H1 (cell line): ENCODE measurements around the gene APMAP. TPM values are rescaled to one million over a fixed set of nuclear protein-coding genes. Genes with fewer than 3 reads are reported as not detected.

Experiments used
- CTCF ChIA-PET: fragments of 300-600 bp; sonication (Branson Sonifier 250); formaldehyde crosslinking; loops from one replicate; lab custom pipeline; 2021; ENCODE audit not compliant: partially characterized antibody; lab: Charles Lee
- POLR2A ChIA-PET: fragments of 300-600 bp; sonication (Branson Sonifier 250); formaldehyde crosslinking; loops from one replicate; lab custom pipeline; 2021; ENCODE audit warnings: inconsistent platforms; ENCODE audit not compliant: partially characterized antibody; lab: Charles Lee
- DNase-seq, 2 experiments: peaks; one replicate each; pipeline versions ENCODE4 v3.0.0 to v3.0.0-alpha.2; 2010 to 2022; ENCODE audit warnings: low spot score in 2 of 2, low read depth in 1 of 2, mixed read lengths in 1 of 2
- FAIRE-seq: peaks from 2 replicates; lab custom pipeline; 2011; peaks lifted over from hg19 to GRCh38; lab: Jason Lieb, UNC
- H2AFZ ChIP-seq: 2 replicates; pipeline ENCODE4 v1.8.1; 2012; ENCODE audit warnings: low read length, inconsistent platforms
- H2AK5ac ChIP-seq: 2 replicates; pipeline ENCODE4 v1.6.1; 2013; ENCODE audit warnings: low read depth, low read length
- H2BK120ac ChIP-seq: replicated peaks from 2 replicates; pipeline ENCODE3; 2013; ENCODE audit warnings: low read depth, low read length, inconsistent platforms
- H2BK12ac ChIP-seq: 2 replicates; pipeline ENCODE4 v1.6.1; 2013; ENCODE audit warnings: low read depth, low read length
- H2BK15ac ChIP-seq: 2 replicates; pipeline ENCODE4 v1.6.1; 2013; ENCODE audit warnings: low read length
- H2BK20ac ChIP-seq: 2 replicates; pipeline ENCODE4 v1.6.1; 2013; ENCODE audit warnings: low read length
- H2BK5ac ChIP-seq: 2 replicates; pipeline ENCODE4 v1.6.1; 2013; ENCODE audit warnings: low read depth, low read length
- H3K14ac ChIP-seq: 2 replicates; pipeline ENCODE4 v1.6.1; 2013; ENCODE audit warnings: inconsistent platforms; ENCODE audit not compliant: insufficient read length
- H3K18ac ChIP-seq: 2 replicates; pipeline ENCODE4 v1.6.1; 2013; ENCODE audit warnings: low read length; ENCODE audit errors: extremely low read depth
- H3K23ac ChIP-seq: 2 replicates; pipeline ENCODE4 v1.6.1; 2013; ENCODE audit warnings: inconsistent platforms; ENCODE audit not compliant: insufficient read length
- H3K23me2 ChIP-seq: 2 replicates; pipeline ENCODE4 v1.6.1; 2013; ENCODE audit warnings: low read depth, low read length
- H3K27ac ChIP-seq: 2 replicates; pipeline ENCODE4 v1.6.1; 2011; ENCODE audit warnings: low read depth, low read length, inconsistent platforms
- H3K27me3 ChIP-seq, 4 experiments: replicated peaks in 1 of 4; 1 replicate in 1 of 4; 2 replicates in 3 of 4; pipeline versions ENCODE4 v1.6.1 to v1.8.1; 2011 to 2013; ENCODE audit warnings: low read length in 3 of 4, mild to moderate bottlenecking in 3 of 4, inconsistent platforms in 2 of 4, mixed read lengths in 2 of 4, moderate library complexity in 1 of 4; ENCODE audit not compliant: control insufficient read depth in 3 of 4, insufficient read depth in 3 of 4; ENCODE audit errors: extremely low read depth in 1 of 4
- H3K36me3 ChIP-seq, 4 experiments: 2 replicates each; pipeline versions ENCODE4 v1.6.1 to v1.8.1; 2011 to 2013; ENCODE audit warnings: mild to moderate bottlenecking in 4 of 4, low read length in 3 of 4, moderate library complexity in 2 of 4, control low read depth in 1 of 4, inconsistent platforms in 1 of 4; ENCODE audit not compliant: insufficient read depth in 4 of 4, control insufficient read depth in 2 of 4
- H3K4ac ChIP-seq: replicated peaks from 2 replicates; pipeline ENCODE3; 2013; ENCODE audit warnings: low read length, low read depth, mixed read lengths, inconsistent platforms; ENCODE audit not compliant: insufficient read length
- H3K4me1 ChIP-seq, 4 experiments: replicated peaks in 1 of 4; 1 replicate in 1 of 4; 2 replicates in 3 of 4; pipeline versions ENCODE4 v1.6.1 to v1.8.1; 2011 to 2013; ENCODE audit warnings: low read length in 3 of 4, inconsistent platforms in 2 of 4, mixed read lengths in 1 of 4; ENCODE audit not compliant: insufficient read depth in 4 of 4, control insufficient read depth in 3 of 4
- H3K4me2 ChIP-seq, 2 experiments: 2 replicates each; pipeline versions ENCODE4 v1.6.1 to v1.8.1; 2011 to 2013; ENCODE audit warnings: low read depth in 2 of 2, low read length in 2 of 2, control low read depth in 1 of 2, inconsistent platforms in 1 of 2, mild to moderate bottlenecking in 1 of 2; ENCODE audit not compliant: insufficient read depth in 1 of 2
- H3K4me3 ChIP-seq, 4 experiments: fragments of 200-600, 300-600 bp in 1 of 4; sonication (generic), shearing (Covaris generic), sonication (Bioruptor Twin) in 1 of 4; 2 replicates each; pipeline versions ENCODE4 v1.5.1 to v1.8.1; 2011 to 2016; ENCODE audit warnings: low read length in 4 of 4, low read depth in 3 of 4, control low read depth in 2 of 4, inconsistent platforms in 2 of 4, mild to moderate bottlenecking in 2 of 4, mixed read lengths in 1 of 4, moderate library complexity in 1 of 4; ENCODE audit not compliant: insufficient read depth in 2 of 4; ENCODE audit errors: extremely low read depth in 1 of 4
- H3K56ac ChIP-seq: replicated peaks from 2 replicates; pipeline ENCODE3; 2013; ENCODE audit warnings: low read depth, mild to moderate bottlenecking, mixed read lengths, low read length, inconsistent platforms; ENCODE audit not compliant: insufficient read length
- H3K79me1 ChIP-seq: 2 replicates; pipeline ENCODE4 v1.6.1; 2013; ENCODE audit warnings: low read depth, low read length, control low read depth
- H3K79me2 ChIP-seq, 2 experiments: 2 replicates each; pipeline versions ENCODE4 v1.6.1 to v1.8.1; 2012 to 2013; ENCODE audit warnings: low read length in 2 of 2, mild to moderate bottlenecking in 2 of 2, inconsistent platforms in 1 of 2; ENCODE audit not compliant: insufficient read depth in 2 of 2, control insufficient read depth in 1 of 2
- H3K9ac ChIP-seq, 4 experiments: replicated peaks in 1 of 4; 1 replicate in 1 of 4; 2 replicates in 3 of 4; pipeline versions ENCODE4 v1.6.1 to v1.8.1; 2011 to 2013; ENCODE audit warnings: low read depth in 3 of 4, low read length in 3 of 4, control low read depth in 2 of 4, mild to moderate bottlenecking in 2 of 4, moderate library complexity in 2 of 4, inconsistent platforms in 1 of 4; ENCODE audit errors: extremely low read depth in 1 of 4
- H3K9me3 ChIP-seq, 2 experiments: 2 replicates each; pipeline versions ENCODE4 v1.6.1 to v1.8.1; 2012 to 2013; ENCODE audit warnings: mild to moderate bottlenecking in 2 of 2, moderate library complexity in 2 of 2, control low read depth in 1 of 2, inconsistent platforms in 1 of 2, low read depth in 1 of 2, low read length in 1 of 2, mixed read lengths in 1 of 2; ENCODE audit not compliant: insufficient read depth in 2 of 2
- H4K20me1 ChIP-seq, 2 experiments: replicated peaks in 1 of 2; 2 replicates each; pipeline versions ENCODE3 to v1.8.1; 2011 to 2013; ENCODE audit warnings: inconsistent platforms in 2 of 2, low read length in 2 of 2, mild to moderate bottlenecking in 1 of 2; ENCODE audit not compliant: insufficient read depth in 2 of 2, control insufficient read depth in 1 of 2
- H4K5ac ChIP-seq: 2 replicates; pipeline ENCODE4 v1.6.1; 2013; ENCODE audit warnings: low read length, low read depth, mixed read lengths, inconsistent platforms; ENCODE audit not compliant: insufficient read length
- H4K8ac ChIP-seq: 2 replicates; pipeline ENCODE4 v1.8.0; 2013; ENCODE audit warnings: mild to moderate bottlenecking, moderate library complexity, low read length, inconsistent platforms; ENCODE audit not compliant: insufficient read depth; ENCODE audit errors: extremely low read depth
- H4K91ac ChIP-seq: replicated peaks from 2 replicates; pipeline ENCODE3; 2013; ENCODE audit warnings: low read length, mixed read lengths, inconsistent platforms; ENCODE audit not compliant: insufficient read length
- CEBPB ChIP-seq: IDR thresholded peaks from 2 replicates; pipeline ENCODE4 v1.6.1; 2012; ENCODE audit warnings: low read depth, low read length
- EGR1 ChIP-seq: IDR thresholded peaks from 2 replicates; pipeline ENCODE4 v1.6.1; 2011; ENCODE audit warnings: low read depth, low read length, borderline replicate concordance
- EZH2 ChIP-seq: fragments of 200-600 bp; sonication (generic); IDR thresholded peaks from 2 replicates; pipeline ENCODE4 v1.7.1; 2012; ENCODE audit warnings: low read depth, mild to moderate bottlenecking, moderate library complexity, low read length, inconsistent platforms; ENCODE audit not compliant: severe bottlenecking
- GTF2F1 ChIP-seq: IDR thresholded peaks from 2 replicates; pipeline ENCODE4 v1.6.1; 2012; ENCODE audit warnings: low read depth, low read length, improper control_type of control experiment, borderline replicate concordance
- HDAC2 ChIP-seq, 2 experiments: fragments of 300-600 bp in 1 of 2; sonication (generic) in 1 of 2; IDR thresholded peaks; 2 replicates each; pipeline ENCODE4 v1.6.1; 2011 to 2012; ENCODE audit warnings: low read depth in 2 of 2, low read length in 2 of 2, mild to moderate bottlenecking in 2 of 2, moderate library complexity in 2 of 2, borderline replicate concordance in 1 of 2, inconsistent platforms in 1 of 2
- HDAC6 ChIP-seq: IDR thresholded peaks from one replicate; pipeline ENCODE4 v1.7.1; 2012; ENCODE audit warnings: low read depth, mild to moderate bottlenecking, inconsistent platforms, low read length, moderate library complexity
- MAFK ChIP-seq: IDR thresholded peaks from 2 replicates; pipeline ENCODE4 v1.6.1; 2012; ENCODE audit warnings: low read depth, mild to moderate bottlenecking, improper control_type of control experiment, low read length
- NRF1 ChIP-seq: IDR thresholded peaks from 2 replicates; pipeline ENCODE4 v1.6.1; 2011; ENCODE audit warnings: mild to moderate bottlenecking, low read depth, low read length, improper control_type of control experiment
- POLR2A ChIP-seq, 2 experiments: IDR thresholded peaks; 1 replicate in 1 of 2; 2 replicates in 1 of 2; pipeline ENCODE4 v1.6.1; 2011; ENCODE audit warnings: low read depth in 2 of 2, low read length in 2 of 2, mild to moderate bottlenecking in 2 of 2; ENCODE audit errors: control extremely low read depth in 1 of 2
- POLR2AphosphoS5 ChIP-seq: IDR thresholded peaks from 2 replicates; pipeline ENCODE4 v1.6.1; 2011; ENCODE audit warnings: low read depth, low read length
- SUZ12 ChIP-seq: fragments of 200-600 bp; sonication (generic); IDR thresholded peaks from 2 replicates; pipeline ENCODE4 v1.6.1; 2012; ENCODE audit warnings: mild to moderate bottlenecking, inconsistent platforms, low read length, moderate library complexity, mixed read lengths
- WGBS, 2 experiments: shearing (Covaris generic) in 1 of 2; methylation state at CpG; one replicate each; pipeline versions ENCODE4 v1.1.6 to v1.1.7; 2013 to 2015; ENCODE audit warnings: low lambda C conversion rate in 2 of 2, mixed read lengths in 2 of 2, inconsistent platforms in 1 of 2, low coverage in 1 of 2, missing lambda C conversion rate in 1 of 2; ENCODE audit not compliant: insufficient replicate concordance in 2 of 2, insufficient coverage in 1 of 2, insufficient read length in 1 of 2; ENCODE audit errors: extremely low coverage in 1 of 2, missing lambda C conversion rate in 1 of 2; 5-methylcytosine and 5-hydroxymethylcytosine counted together
- polyA plus RNA-seq, 7 experiments: library from polyadenylated mRNA; depleted of rRNA in 3 of 7; stranded (reverse) in 5 of 7; unstranded in 2 of 7; fragments of >200 nt in 5 of 7; fragments of 200-250 nt in 2 of 7; gene quantifications; 1 replicate in 5 of 7; 2 replicates in 1 of 7; 4 replicates in 1 of 7; pipeline versions ENCODE4 v1.2.1 to v1.2.3, GENCODE V29; 2011 to 2013; ENCODE audit warnings: missing spikeins in 2 of 7, mixed read lengths in 2 of 7
- total RNA-seq: library from RNA; stranded (reverse); fragmentation: NEBNext Ultra II Directional; extraction: Animal tissue kit (Norgen Biotek cat#: 25700); gene quantifications from 2 replicates; pipeline ENCODE4 v1.2.1, GENCODE V29; 2021
- TF ChIP-seq, protein P1 (sequence below), 3 experiments: IDR thresholded peaks; 1 replicate in 2 of 3; 2 replicates in 1 of 3; pipeline versions ENCODE4 v1.5.1 to v1.6.1; 2011; ENCODE audit warnings: low read length in 3 of 3, mild to moderate bottlenecking in 3 of 3, inconsistent platforms in 2 of 3, low read depth in 1 of 3, moderate library complexity in 1 of 3; ENCODE audit not compliant: insufficient read depth in 1 of 3; ENCODE audit errors: control extremely low read depth in 1 of 3

Gene APMAP
- total and polyA plus RNA-seq, 2 of the 8 experiments (the other 6 are each of a cell fraction or from before 2014, with no cell fraction given) = 31.3 to 66.0 TPM

DNA sequence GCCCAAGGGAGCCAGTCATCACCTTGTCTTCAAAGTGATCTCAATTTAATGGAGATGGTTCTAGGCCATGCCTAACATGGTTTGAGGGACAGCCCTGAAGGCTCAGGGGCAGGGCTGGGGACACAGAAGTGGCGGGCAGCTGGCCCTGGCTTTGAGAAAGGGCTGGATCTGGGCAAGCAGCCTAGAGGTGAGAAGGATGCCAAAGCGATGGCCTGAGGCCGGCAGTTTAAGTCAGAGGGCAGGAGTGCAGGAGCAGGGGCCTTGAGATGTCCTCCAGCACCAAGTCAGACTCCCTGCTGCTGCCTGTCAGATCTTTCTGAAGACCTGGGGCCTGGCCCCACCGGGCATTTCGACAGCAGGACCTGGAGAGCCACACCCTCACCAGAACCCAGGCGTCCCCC is 28.4 kb upstream of the APMAP start:
- no peaks in the 10 kb centered on the region for H3K27me3 ChIP-seq
- H2BK12ac ChIP-seq = peak overlapping the region; percentile 50; the same call in 1 of the 2 replicates
- H3K79me2 ChIP-seq = no peaks in the 10 kb centered on the region
- ChIA-PET POLR2A (interaction anchor here (1.1 kb wide), 1 partner anchor 13 kb away, joined by 4 read pairs; no protein-coding TSS in a partner anchor), CTCF (interaction anchor here (0.5 to 1.6 kb wide), 3 partner anchors 45 to 571 kb away, joined by 3 to 5 read pairs (median 5); no protein-coding TSS in a partner anchor)
- H4K5ac ChIP-seq = no peak overlapping the region
- no peak overlapping the region for H3K27ac ChIP-seq
- H3K4me1 ChIP-seq = peaks cover 0 to 7% (median 6%) of the 10 kb centered on the region in 4 experiments; a peak in 4 of 7 replicates
- no peaks in the 10 kb centered on the region for H4K20me1 ChIP-seq
- no peak overlapping the region for H2BK15ac ChIP-seq
- no peak overlapping the region for H2AK5ac ChIP-seq
- FAIRE-seq (no peak), DNase-seq (no peak)
- no peaks in the 10 kb centered on the region for H3K9me3 ChIP-seq
- no peak overlapping the region for H3K56ac ChIP-seq
- no peak overlapping the region for H2BK5ac ChIP-seq
- H4K91ac ChIP-seq = no peak overlapping the region
- H4K8ac ChIP-seq = no peak overlapping the region
- 88% methylated on average over 6 of the region's 6 CpGs; no CpG with 5 or more reads in 1 of the 2 experiments for WGBS, 2 experiments
- no peak overlapping the region for H3K23ac ChIP-seq
- no peaks in the 10 kb centered on the region for H3K79me1 ChIP-seq
- no peak overlapping the region for H2BK120ac ChIP-seq
- no peak overlapping the region for H3K4me2 ChIP-seq
- H3K4me3 ChIP-seq = no peak overlapping the region
- no peak overlapping the region for H2AFZ ChIP-seq
- H3K36me3 ChIP-seq = no peaks in the 10 kb centered on the region
- H3K4ac ChIP-seq = no peak overlapping the region
- no peak overlapping the region for H2BK20ac ChIP-seq
- no peaks in the 10 kb centered on the region; the same call in 1 of the 2 replicates for H3K23me2 ChIP-seq
- no peak overlapping the region for H3K18ac ChIP-seq
- no peak overlapping the region for H3K9ac ChIP-seq
- H3K14ac ChIP-seq = no peak overlapping the region
- TF ChIP-seq SUZ12 (no peak), EGR1 (no peak), NRF1 (no peak), CEBPB (no peak), EZH2 (no peak), POLR2AphosphoS5 (no peak), GTF2F1 (no peak), HDAC2 (IDR thresholded peaks at IDR 0.05; ENCODE audit: borderline replicate concordance in 1 of 2, low read depth in 2 of 2, low read length in 2 of 2) (no peak), POLR2A (IDR thresholded peaks at IDR 0.05; ENCODE audit: control extremely low read depth in 1 of 2, low read depth in 2 of 2, low read length in 2 of 2) (no peak), HDAC6 (no peak), MAFK (no peak)
- TF ChIP-seq, protein P1, sequence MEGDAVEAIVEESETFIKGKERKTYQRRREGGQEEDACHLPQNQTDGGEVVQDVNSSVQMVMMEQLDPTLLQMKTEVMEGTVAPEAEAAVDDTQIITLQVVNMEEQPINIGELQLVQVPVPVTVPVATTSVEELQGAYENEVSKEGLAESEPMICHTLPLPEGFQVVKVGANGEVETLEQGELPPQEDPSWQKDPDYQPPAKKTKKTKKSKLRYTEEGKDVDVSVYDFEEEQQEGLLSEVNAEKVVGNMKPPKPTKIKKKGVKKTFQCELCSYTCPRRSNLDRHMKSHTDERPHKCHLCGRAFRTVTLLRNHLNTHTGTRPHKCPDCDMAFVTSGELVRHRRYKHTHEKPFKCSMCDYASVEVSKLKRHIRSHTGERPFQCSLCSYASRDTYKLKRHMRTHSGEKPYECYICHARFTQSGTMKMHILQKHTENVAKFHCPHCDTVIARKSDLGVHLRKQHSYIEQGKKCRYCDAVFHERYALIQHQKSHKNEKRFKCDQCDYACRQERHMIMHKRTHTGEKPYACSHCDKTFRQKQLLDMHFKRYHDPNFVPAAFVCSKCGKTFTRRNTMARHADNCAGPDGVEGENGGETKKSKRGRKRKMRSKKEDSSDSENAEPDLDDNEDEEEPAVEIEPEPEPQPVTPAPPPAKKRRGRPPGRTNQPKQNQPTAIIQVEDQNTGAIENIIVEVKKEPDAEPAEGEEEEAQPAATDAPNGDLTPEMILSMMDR (IDR thresholded peaks at IDR 0.05; ENCODE audit: control extremely low read depth in 1 of 3, insufficient read depth in 1 of 3, low read depth in 1 of 3, low read length in 3 of 3) = no peak
